Heart right ventricle (tissue), 16 donors: Measurements from ENCODE around the gene HSPA12B. TPM values are rescaled to one million over a fixed set of nuclear protein-coding genes. Genes with fewer than 3 reads are reported as not detected.

ENCODE experiments used
- ATAC-seq, 8 donors: fragments of 200-7000 bp; cut with Tn5 transposase; one replicate each; pipeline ENCODE4 v1.9.1; 2020; ENCODE audit warnings: mild to moderate bottlenecking in 8 of 8, moderate library complexity in 8 of 8, moderate number of reproducible peaks in 1 of 8
- DNase-seq, 2 donors: peaks; one replicate each; pipeline ENCODE4 v3.0.0-alpha.2; 2020
- H3K27ac ChIP-seq, 10 donors: fragments of 200-600 bp; sonication (generic) in 2 of 10; one replicate each; pipeline versions ENCODE4 v1.5.0 to v1.8.0; 2020 to 2022; ENCODE audit warnings: mild to moderate bottlenecking in 3 of 10
- H3K27me3 ChIP-seq, 7 donors: fragments of 200-600 bp; one replicate each; pipeline ENCODE4 v1.8.0; 2021 to 2022; ENCODE audit warnings: mild to moderate bottlenecking in 2 of 7
- H3K36me3 ChIP-seq, 9 donors: fragments of 200-600 bp; sonication (generic) in 1 of 9; one replicate each; pipeline versions ENCODE4 v1.5.0 to v1.8.0; 2020 to 2022; ENCODE audit warnings: mild to moderate bottlenecking in 2 of 9
- H3K4me1 ChIP-seq, 9 donors: fragments of 200-600 bp; sonication (generic) in 1 of 9; one replicate each; pipeline versions ENCODE4 v1.5.0 to v1.8.0; 2020 to 2022; ENCODE audit warnings: mild to moderate bottlenecking in 4 of 9
- H3K4me3 ChIP-seq, 10 donors: fragments of 200-600 bp; sonication (generic) in 2 of 10; one replicate each; pipeline versions ENCODE4 v1.5.0 to v1.8.0; 2020 to 2022; ENCODE audit warnings: mild to moderate bottlenecking in 7 of 10, moderate library complexity in 2 of 10
- H3K9me3 ChIP-seq, 11 donors: fragments of 200-600 bp in 10 of 11; sonication (generic) in 2 of 11; one replicate each; pipeline versions ENCODE4 v1.5.0 to v1.8.0; 2013 to 2022; ENCODE audit warnings: mild to moderate bottlenecking in 2 of 11, control low read depth in 1 of 11, moderate library complexity in 1 of 11
- CTCF ChIP-seq, 9 donors: fragments of 200-600 bp; sonication (generic) in 2 of 9; IDR thresholded peaks; one replicate each; pipeline versions ENCODE4 v1.5.0 to v1.8.0; 2021 to 2022; ENCODE audit warnings: antibody characterized with exemption in 9 of 9, mild to moderate bottlenecking in 5 of 9, moderate library complexity in 1 of 9
- WGBS, 2 donors: extraction: QIAGEN DNeasy Blood & Tissue Kit; methylation state at CpG; one replicate each; pipeline ENCODE4 v1.1.7; 2013; ENCODE audit warnings: inconsistent platforms in 1 of 2; 5-methylcytosine and 5-hydroxymethylcytosine counted together
- intact Hi-C, 10 donors: fragments of 100-400 bp; cut with DNase I; formaldehyde crosslinking; loops; one replicate each; pipeline versions ENCODE4 v1.11.1 to v1.14.2; 2022
- polyA plus RNA-seq, 2 donors: library from polyadenylated mRNA; stranded (reverse); fragments of 200-250 nt; gene quantifications; one replicate each; pipeline ENCODE4 v1.2.3, GENCODE V29; 2013
- total RNA-seq, 10 donors: library from RNA; stranded (reverse); fragmentation: NEBNext Ultra II Directional in 3 of 10; extraction: Animal tissue kit (Norgen Biotek cat#: 25700) in 3 of 10; gene quantifications; one replicate each; pipeline versions ENCODE4 v1.2.1 to v1.2.4, GENCODE V29; 2021 to 2023
- donor health status: Arrhythmogenic right ventricular cardiomyopathy.
- donor health status: ischemic (EF 13 %, LVEDD 7.1; RV severe dilation, severe dysfunction).
- donor health status: healthy with polysubstance abuse.
- donor health status: DM: no; HTN: yes; CAD: no.
- donor health status: DM: no; HTN: no; CAD: no.
- donor health status: ischemic (EF 25% LVEDD 6.9; RV normal size, moderate dysfunction).
- donor health status: ischemic (EF 25% LVEDD 5.7; RV mildly dilated, moderate dysfunction).
- donor health status: healthy.
- donor health status: DM: yes; HTN: yes; CAD: no.
- donor health status: Ischemic cardiomyopathy.
- donor health status: ischemic (EF 35%, LVEDD 5.7; RV mildly dilated, moderate dysfunction).
- donor health status: nonischemic (EF 11% LVEDD 7.7; RV severe dilation, severe dysfunction).
- donor health status: DM: yes; HTN: yes; CAD: no.
- donor health status: PGD.
- donor health status: ischemic (EF 29% LVEDD 5.4; RV normal size, mild dysfunction).
- donor health status: nonischemic (EF 23%, LVEDD 6.1; RV moderate dilation, normal function).

The HSPA12B gene
- total and polyA plus RNA-seq, 12 donors: 8.4 to 26.5 (median 13.0) TPM

GRCh38 chr20:3738111-3739053 is 5.9 kb downstream of the HSPA12B start:
- intact Hi-C loops: no loop called here
- no peak for TF ChIP-seq CTCF (IDR thresholded peaks at IDR 0.05)
- peaks cover 0 to 3% (median 0%) of the 10 kb centered on the region in 7 donors for H3K27me3 ChIP-seq
- 55 to 63% methylated on average over 11 of the region's 11 CpGs for WGBS, 2 donors
- ATAC-seq (peak in 1 of 8 donors; percentile 4), DNase-seq (no peak)
- peak overlapping the region in 3 of 10 donors; percentile 9 to 27 (median 11) for H3K4me3 ChIP-seq
- H3K27ac ChIP-seq: peak overlapping the region in 7 of 10 donors; percentile 29 to 95 (median 53)
- H3K36me3 ChIP-seq: peaks cover 0 to 36% (median 0%) of the 10 kb centered on the region in 9 donors
- H3K4me1 ChIP-seq: peaks cover 9 to 83% (median 48%) of the 10 kb centered on the region in 9 donors
- H3K9me3 ChIP-seq: no peaks in the 10 kb centered on the region

- DNase-seq (peak; percentile 62 to 75), ATAC-seq (peak; percentile 80 to 92 (median 88))
- H3K4me1 ChIP-seq: peaks cover 9 to 85% (median 48%) of the 10 kb centered on the region in 9 donors
- peak overlapping the region; percentile 75 to 95 (median 87) for H3K27ac ChIP-seq
- intact Hi-C loops: no loop called here
- no peaks in the 10 kb centered on the region for H3K9me3 ChIP-seq
- H3K4me3 ChIP-seq: peak overlapping the region in 1 of 10 donors; percentile 27
- TF ChIP-seq CTCF (IDR thresholded peaks at IDR 0.05): no peak
- 54 to 62% methylated on average over 19 of the region's 19 CpGs for WGBS, 2 donors
- peaks cover 0 to 45% (median 6%) of the 10 kb centered on the region in 9 donors for H3K36me3 ChIP-seq
- H3K27me3 ChIP-seq: no peaks in the 10 kb centered on the region
Measured at GRCh38 chr20:3739054-3739925, 6.8 kb downstream of the HSPA12B start.

- DNase-seq (no peak), ATAC-seq (peak in 5 of 8 donors; percentile 2 to 48 (median 6))
- Histone ChIP-seq H3K36me3 (peaks cover 0 to 52% (median 9%) of the 10 kb centered on the region in 9 donors), H3K9me3 (no peaks in the 10 kb centered on the region), H3K27me3 (no peaks in the 10 kb centered on the region), H3K4me1 (peaks cover 9 to 85% (median 49%) of the 10 kb centered on the region in 9 donors), H3K27ac (peak overlapping the region; percentile 75 to 95 (median 87)), H3K4me3 (no peak overlapping the region)
- 71% methylated on average over 7 of the region's 7 CpGs for WGBS, 2 donors
- intact Hi-C loops: no loop called here
- no peak for TF ChIP-seq CTCF (IDR thresholded peaks at IDR 0.05)
Measured at GRCh38 chr20:3739926-3740451, 7.5 kb downstream of the HSPA12B start.
